ENCODE data around the gene MRGPRE. TPM values are rescaled to one million over a fixed set of nuclear protein-coding genes. Genes with fewer than 3 reads are reported as not detected.
"Not testable (repeated sequence)": the region's sequence is repeated elsewhere in the genome, so short reads cannot be mapped to it uniquely, and the experiment has no call there.

Gene MRGPRE, protein sequence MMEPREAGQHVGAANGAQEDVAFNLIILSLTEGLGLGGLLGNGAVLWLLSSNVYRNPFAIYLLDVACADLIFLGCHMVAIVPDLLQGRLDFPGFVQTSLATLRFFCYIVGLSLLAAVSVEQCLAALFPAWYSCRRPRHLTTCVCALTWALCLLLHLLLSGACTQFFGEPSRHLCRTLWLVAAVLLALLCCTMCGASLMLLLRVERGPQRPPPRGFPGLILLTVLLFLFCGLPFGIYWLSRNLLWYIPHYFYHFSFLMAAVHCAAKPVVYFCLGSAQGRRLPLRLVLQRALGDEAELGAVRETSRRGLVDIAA
- not detected in 2 replicates for total RNA-seq

DNA sequence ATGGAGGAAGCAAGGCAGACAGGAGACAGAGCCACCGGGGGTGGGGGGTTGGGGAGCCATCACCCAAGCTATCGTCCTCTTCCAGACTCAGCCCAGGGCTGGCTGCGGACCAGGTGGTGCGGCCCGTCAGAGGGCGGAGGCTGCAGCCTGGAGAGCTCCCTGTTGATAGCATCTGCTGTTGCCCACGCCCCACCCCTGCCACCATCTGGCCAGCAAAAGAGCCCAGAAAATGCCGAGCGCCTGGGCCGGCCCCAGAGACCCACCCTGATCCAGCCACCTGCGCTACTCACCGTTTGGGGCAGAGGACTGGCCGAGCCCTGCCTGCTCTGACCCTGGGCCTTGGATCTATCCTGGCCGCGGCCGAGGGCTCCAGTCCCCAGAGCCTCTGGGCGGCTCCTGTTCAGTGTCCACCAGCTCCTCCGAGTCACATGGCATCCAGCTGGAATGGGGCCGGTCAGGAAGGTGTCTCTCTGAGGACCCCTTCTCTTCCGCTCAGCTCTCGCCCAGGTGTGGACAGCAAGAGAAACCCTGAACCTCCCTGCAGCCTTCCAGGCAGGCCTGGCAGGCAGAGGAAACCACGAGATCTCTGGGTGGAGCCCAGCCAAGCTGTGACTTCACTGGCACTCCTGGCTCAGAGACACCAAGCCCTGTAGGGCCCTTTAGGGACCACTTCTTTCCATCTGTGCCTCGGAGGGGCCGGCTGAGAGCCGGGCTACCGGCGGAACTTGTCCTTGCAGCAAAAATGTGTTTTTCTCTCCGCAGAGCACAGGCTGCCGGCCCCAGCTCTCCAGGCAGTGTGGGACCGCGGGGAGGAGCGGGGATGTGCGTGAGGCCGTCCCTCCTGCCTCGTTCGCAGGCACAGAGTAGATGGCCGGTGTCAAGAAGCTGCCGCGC lies at the start of gene MRGPRE:
MRGPRE (minus strand) TSS at position 567 of the 894 bp plus-strand sequence. CDS start 3,618 bp downstream, outside the sequence.
- no peak for DNase-seq (ENCODE audit: extremely low read depth, low read depth, low spot score)

DNA sequence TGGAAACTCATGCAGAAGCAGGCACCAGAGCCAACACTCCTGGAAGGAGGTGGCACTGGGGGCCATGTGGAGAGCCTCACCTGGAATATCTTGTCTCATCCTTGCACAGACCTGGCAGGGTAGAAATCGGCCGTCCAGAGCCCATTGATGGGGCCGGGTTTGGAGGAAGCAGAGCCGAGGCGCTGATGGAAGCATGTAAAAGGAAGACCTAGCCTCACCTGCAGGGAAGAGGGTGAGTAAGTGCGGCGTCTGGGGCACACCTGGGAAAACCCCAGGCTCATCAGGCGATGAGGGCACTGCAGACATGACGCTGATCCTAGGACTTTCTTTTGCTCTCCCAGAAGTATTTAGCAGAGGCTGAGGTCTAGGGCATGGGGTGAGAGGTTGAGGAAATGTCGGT lies 48.9 kb upstream of the MRGPRE start:
- not testable (repeated sequence) for DNase-seq (ENCODE audit: extremely low read depth, low read depth, low spot score)

DNA sequence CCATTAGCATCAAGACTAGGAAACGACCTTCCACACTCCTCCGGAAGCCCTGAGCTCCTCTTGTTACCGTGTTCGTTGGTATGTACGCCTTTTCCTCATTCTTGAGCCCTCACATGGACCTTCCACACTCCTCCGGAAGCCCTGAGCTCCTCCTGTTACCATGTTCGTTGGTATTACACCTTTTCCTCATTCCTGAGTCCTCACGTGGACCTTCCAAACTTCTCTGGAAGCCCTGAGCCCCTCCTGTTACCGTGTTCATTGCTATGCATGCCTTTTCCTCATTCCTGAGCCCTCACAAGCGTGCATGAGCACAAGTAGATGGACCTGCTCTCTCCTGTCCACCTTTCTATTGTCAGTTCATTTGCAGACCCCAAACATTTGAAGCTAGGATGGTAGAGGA lies 48.4 kb upstream of the MRGPRE start:
- DNase-seq (ENCODE audit: extremely low read depth, low read depth, low spot score) = not testable (repeated sequence)

DNA sequence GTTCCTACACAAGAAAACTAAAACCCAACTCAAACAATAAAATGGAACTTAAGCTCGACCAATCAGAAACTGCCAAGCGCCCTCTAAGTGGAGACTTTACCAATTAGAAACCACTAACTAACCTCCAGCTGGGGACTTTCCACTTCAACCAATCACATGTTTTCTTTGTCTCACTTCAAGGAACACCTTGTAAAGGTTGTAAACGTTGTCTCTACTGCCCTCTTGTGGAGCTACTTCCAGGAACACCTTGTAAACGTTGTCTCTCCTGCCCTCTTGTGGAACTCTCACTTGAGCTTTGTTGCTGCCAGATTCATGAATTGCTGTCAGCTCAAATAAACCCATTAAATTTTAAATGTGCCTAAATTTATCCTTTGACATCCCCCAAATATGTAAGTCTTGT lies 46.7 kb upstream of the MRGPRE start:
- not testable (repeated sequence) for DNase-seq (ENCODE audit: extremely low read depth, low read depth, low spot score)

DNA sequence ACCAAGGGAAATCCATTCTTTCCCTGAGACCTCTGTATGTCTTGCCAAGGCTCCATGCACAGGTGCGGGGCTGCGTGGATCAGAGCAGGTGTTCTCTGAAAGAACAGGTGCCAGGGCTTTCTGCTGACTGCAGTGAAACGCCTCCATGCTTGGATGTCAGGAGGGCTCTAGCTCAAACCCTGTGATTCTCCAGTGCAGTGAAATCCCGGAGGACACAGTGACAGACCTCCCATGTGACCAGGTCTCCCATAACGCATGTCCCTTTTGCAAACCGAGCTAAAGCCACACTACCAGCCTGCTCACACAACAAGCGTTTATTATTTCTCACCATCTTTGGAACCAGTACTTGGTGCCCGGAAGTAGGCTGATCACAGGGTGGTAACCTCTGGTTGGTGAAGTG lies 41.4 kb upstream of the MRGPRE start:
- DNase-seq (ENCODE audit: extremely low read depth, low read depth, low spot score) = not testable (repeated sequence)

DNA sequence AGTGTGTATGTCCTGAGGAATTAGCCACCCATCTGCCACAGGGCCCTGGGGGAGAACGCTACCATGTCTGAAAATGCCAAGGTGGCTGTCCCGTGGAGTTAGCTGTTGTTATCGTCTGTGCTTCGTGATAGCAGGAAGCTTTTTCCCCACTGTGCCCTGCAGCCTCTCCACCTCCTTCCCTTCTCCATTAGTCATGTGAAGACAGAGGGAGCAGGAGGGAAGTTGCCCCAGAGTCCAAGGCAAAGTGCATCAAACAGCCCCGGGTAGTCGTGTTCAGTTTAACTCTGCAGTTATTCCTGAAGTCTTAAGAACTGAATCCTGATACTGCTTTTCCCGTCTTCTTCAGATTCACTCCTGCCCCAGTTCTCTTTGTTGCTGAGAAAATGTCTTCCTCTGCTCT lies 30.3 kb upstream of the MRGPRE start:
- not testable (repeated sequence) for DNase-seq (ENCODE audit: extremely low read depth, low read depth, low spot score)

DNA sequence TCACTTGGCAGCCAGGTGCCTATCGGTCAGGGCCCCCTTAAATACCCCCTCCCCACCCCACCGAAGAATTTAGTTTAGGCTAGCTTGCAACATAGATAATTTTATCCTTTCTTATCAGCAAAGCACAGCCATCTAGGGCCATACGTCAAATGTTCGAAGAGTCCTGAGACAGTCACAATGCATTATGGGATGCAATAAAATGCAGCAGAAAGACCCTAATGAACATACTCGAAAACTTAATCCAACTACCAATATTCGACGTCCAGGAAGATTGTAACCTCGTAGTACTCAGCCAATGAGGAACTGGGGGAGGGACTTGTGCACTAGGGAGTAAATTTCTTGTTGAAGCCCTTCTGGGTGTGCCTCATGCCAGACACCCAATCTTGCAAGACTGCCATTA lies 29.6 kb upstream of the MRGPRE start:
- not testable (repeated sequence) for DNase-seq (ENCODE audit: extremely low read depth, low read depth, low spot score)

DNA sequence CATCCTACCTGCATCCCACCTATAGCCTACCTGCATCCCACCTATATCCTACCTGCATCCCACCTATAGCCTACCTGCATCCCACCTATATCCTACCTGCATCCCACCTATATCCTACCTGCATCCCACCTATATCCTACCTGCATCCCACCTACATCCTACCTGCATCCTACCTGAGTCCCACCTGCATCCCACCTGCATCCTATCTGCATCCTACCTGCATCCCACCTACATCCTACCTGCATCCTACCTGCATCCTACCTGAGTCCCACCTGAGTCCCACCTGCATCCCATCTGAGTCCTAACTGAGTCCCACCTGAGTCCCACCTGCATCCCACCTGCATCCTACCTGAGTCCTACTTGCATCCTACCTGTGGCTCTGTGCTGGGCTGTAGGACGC lies 25.3 kb upstream of the MRGPRE start:
- DNase-seq (ENCODE audit: extremely low read depth, low read depth, low spot score) = not testable (repeated sequence)

DNA sequence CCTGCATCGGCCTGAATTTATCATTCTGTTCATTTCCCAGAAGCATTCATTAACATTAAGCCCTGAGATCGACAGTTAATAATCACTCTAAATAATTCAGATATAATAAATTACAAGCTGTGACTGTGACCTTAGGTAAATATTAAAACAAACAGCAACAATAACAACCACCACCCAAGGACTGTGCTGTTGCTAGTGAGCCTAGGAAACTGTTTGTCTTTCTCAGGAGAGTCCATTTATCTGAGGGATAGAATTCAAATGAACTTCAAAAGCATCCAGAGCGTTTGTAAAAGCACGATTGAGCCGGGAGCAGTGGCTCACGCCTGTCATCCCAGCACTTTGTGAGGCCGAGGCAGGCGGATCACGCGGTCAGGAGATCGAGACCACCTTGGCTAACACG lies 23.0 kb upstream of the MRGPRE start:
- DNase-seq (ENCODE audit: extremely low read depth, low read depth, low spot score) = not testable (repeated sequence)

DNA sequence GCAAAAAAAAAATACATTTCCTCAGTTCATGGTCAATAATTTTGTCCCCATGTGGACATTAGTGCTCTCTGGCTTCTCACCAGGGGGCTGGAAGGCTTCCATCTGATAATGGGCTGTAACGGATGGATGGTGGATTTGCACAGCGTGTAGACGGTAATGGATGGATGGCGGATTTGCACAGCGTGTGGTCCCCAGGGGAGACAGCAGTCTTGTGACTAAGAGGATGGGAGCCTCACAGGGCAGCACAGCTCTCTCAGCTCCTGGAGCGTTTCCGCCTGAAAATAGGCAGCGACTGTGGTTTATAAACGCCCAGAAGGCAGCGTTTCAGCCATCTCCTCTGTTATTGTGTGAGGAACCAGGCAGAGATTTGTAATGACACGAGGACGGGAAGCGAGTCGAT lies 22.6 kb upstream of the MRGPRE start:
- not testable (repeated sequence) for DNase-seq (ENCODE audit: extremely low read depth, low read depth, low spot score)

DNA sequence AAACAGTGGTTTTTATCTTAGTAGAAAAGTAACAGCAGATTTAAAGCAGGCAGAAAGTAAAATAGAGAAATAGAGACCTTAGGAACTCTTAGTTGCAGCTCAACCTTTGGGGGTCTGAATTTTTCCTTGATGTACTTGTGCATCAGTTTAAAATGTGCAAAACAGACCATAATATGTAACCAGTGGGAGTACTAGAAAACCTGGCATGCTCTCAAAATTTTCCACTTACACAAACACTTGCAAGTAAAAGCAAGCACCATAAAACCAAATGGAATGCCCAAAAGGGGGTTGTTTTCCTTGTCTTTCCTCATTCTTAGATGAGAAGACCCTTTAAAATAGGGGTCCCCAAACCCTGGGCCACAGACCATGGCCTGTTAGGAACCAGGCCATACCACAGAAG lies 12.9 kb upstream of the MRGPRE start:
- DNase-seq (ENCODE audit: extremely low read depth, low read depth, low spot score) = no peak

DNA sequence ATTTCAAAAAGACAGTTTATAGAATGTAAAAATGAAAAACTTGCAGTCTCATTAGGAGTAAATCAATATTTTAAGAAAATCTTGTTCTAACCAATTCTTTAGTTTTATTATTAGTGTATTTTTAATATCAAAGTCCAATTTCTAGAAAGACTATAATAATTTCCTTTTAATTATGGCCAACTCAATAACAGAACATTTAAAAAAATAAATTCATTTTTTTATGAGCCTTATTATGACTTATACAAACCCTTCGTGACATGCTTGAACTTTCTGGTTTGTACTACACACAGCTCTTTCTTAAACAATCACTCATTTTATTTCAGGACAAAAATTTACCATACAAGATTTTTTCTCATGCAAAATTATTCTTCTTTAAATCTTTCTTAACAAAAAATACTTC lies 11.7 kb upstream of the MRGPRE start:
- no peak for DNase-seq (ENCODE audit: extremely low read depth, low read depth, low spot score)

DNA sequence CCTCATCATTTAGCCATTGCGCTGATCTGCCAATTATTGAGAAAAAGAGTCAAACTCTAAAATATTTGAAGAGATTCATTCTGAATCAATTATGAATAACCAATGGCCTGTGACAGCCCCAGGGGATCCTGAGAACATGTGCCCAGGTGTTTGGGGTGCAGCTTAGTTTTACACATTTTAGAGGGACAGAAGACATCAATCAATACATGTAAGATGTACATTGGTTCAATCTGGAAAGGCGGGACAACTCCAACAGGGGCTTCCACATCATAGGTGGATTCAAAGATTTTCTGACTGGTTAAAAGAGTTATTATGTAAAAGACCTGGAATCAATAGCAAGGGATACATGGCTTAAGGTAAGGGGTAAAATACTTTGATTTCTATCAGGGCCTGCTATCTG lies 4.9 kb upstream of the MRGPRE start:
- DNase-seq (ENCODE audit: extremely low read depth, low read depth, low spot score) = no peak

DNA sequence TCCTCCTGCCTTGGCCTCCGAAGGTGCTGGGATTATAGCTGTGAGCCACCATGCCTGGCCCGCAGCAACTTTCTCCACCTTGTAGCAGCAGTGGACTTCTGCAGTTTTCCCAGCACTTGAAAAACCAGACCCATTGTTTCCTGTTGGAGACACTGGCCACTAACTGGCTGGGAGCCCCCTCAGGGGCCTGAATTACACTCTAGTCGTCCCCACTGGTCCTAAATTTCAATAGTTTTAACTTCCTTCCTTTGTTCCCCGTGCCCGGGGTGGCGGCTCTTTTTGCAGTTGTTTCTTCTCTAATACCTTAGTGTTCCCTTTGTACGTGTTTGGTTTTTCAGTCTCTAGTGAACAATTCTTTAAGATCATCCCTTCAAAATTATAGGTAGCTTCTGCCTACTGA lies 2.6 kb upstream of the MRGPRE start:
- no peak for DNase-seq (ENCODE audit: extremely low read depth, low read depth, low spot score)

DNA sequence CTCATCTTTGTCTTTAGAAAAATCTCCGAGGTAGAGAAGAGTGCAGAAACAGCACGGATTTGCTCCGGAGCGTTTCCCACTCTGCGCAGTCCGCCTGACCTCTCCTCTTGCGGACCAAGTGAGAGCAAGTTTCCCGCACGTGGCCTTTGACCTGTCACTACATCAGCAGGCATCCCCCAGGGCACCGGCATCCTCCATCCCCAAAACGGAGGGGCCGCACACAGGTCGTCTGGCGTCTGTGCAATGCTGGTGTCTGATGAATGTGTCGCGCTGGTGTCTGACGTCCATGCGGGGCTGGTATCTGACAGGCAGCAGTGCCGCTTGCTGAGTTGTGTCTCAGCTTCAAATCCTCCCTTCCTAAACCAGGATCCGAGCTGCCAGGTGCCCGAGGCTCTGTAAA lies 739 bp upstream of the MRGPRE start:
- no peak for DNase-seq (ENCODE audit: extremely low read depth, low read depth, low spot score)

DNA sequence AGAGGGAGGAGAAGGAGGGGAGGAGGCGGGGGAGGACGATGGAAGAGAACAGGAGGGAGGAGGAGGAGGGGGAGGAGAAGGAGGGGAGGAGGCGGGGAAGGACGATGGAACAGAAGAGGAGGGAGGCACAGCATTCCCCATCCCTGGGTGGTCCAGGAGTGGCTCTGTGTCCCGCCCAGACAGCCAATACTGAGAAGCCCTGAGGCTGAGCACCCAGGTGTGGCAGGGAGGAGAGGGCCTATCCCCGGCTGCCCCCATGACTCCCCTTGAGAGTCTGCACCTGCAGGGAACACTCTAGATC lies 717 bp downstream of the MRGPRE start:
- DNase-seq (ENCODE audit: extremely low read depth, low read depth, low spot score) = no peak

DNA sequence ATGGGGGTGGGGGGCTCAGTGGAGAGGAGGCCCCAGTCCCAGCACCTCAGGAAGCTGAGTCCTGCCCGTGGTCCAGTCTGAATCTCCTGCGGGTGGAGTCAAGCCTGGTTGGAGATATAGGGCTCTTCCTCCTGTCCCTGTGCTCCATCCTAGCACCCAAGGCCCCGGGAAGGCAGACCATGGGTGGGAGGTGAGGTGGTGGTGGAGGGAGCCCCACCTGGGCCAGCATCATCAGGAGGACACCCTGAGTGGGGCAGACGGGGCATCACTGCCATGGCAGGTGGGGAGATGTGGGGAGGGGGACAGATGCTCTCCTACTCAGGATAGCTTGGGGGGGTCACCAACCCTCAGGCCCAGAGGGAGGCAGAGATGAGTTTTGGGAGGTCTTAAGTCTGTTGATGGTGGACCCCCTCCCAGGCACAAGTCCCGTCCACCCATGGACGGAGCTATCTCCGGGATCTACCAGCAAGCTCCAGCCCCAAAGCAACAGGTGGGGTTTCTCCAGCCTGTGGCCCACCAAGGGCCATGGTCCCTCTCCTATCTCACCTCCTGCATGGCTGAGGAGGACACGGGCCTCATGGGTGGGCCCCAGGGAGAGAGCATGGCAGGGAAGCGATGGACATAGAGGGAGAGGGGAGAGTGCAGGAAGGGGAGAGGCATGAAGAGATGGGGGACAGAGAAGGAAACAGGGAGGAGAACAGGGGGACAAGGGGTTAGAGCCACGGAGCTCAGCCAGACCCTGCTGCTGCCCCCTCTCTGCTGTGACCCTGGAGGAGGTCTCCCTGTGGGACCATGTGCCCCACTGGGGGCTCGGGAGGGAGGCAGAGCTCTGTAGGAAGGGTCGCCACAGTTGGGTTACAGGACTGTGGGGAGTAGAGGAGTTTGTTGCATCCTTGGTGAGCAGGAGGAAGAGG lies 1.3 kb downstream of the MRGPRE start:
- no peak for DNase-seq (ENCODE audit: extremely low read depth, low read depth, low spot score)

DNA sequence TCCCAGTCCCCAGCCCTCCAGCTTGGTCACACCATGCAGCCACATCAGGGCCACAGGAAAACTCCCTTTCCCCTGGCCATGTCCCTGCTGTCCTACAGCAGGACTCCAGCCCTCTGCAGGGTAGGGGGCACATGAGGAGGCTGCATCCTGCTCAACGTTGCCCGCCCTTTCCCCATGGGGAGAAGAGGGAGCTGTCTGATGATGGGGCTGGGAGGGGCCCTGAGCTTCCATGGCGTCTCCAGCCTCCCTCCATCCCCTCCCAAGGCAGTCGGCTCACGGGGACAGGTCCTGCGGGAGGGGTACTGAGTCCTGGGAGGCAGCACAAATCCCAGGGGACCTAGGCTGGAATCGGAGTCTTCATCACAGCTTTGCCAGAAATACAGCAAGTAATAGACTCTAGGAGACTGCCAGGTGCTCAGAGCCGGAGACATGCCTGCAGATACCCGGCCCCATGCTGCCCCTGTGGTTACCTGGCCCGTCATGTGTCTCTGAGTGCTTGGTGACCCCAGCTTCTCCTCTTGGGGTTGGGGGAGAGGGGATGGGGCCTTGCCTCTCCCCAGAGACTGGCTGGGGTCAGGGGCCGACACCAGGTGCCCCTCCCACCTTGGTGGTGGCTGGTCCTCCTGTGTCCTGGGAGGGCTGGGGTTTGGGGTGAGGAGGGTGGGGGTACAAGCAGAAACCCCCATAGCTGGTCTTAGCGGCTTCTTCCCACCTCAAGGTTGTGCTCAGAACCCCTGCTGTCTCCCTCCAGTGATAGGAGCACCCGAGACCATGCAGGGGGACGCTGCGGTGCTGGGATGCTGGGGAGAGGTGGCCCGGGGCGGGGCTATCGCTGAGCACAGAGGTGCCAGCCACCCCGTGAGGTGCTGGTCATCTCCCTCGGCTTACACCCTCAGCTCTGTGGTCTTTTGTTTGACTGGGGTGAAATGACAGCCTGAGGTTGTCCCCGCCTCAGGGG lies 2.3 kb downstream of the MRGPRE start:
- no peak for DNase-seq (ENCODE audit: extremely low read depth, low read depth, low spot score)

DNA sequence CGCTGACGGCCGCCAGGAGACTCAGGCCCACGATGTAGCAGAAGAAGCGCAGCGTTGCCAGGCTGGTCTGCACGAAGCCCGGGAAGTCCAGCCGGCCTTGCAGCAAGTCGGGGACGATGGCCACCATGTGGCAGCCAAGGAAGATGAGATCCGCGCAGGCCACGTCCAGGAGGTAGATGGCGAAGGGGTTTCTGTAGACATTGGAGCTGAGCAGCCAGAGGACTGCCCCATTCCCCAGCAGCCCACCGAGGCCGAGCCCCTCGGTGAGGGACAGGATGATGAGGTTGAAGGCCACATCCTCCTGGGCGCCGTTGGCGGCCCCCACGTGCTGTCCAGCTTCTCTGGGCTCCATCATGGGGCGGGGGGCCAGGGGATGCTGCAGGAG lies 3.8 kb downstream of the MRGPRE start:
- DNase-seq (ENCODE audit: extremely low read depth, low read depth, low spot score) = no peak
